HepG2 (cell line): Measurements from ENCODE around the gene P2RX7. TPM values are rescaled to one million over a fixed set of nuclear protein-coding genes. Genes with fewer than 3 reads are reported as not detected.

Experiments
- ATAC-seq: fragments of 200-7000 bp; cut with Tn5 transposase; 3 replicates; pipeline ENCODE4 v1.9.1; 2020; ENCODE audit warnings: mild to moderate bottlenecking, moderate library complexity
- BruUV-seq: library from RNA; stranded (reverse); fragments of 400-500 nt; replicated peaks from 2 replicates; lab custom pipeline; 2021; lab: Mats Ljungman, UMichigan
- CTCF ChIA-PET: fragments of 300-600 bp; formaldehyde crosslinking; extraction: SDS; loops from one replicate; lab custom pipeline; 2021; ENCODE audit warnings: low total read pairs, inconsistent platforms, low intra/inter-chr PET ratio; lab: Yijun Ruan, JAX
- POLR2A ChIA-PET: fragments of 350-600 bp; sonication (Branson Sonifier 250); formaldehyde crosslinking; loops from one replicate; lab custom pipeline; 2020; ENCODE audit warnings: antibody characterized with exemption, inconsistent platforms; lab: Yijun Ruan, JAX
- DNase-seq: peaks from one replicate; pipeline ENCODE4 v3.0.0-alpha.2; 2015; ENCODE audit warnings: low spot score
- FAIRE-seq: peaks from 3 replicates; lab custom pipeline; 2011; peaks lifted over from hg19 to GRCh38; lab: Jason Lieb, UNC
- H2AFZ ChIP-seq: one replicate; pipeline ENCODE4 v1.6.1; 2011; ENCODE audit warnings: low read length, inconsistent platforms
- H3K27ac ChIP-seq: fragments of 300-600 bp; 3 replicates; pipeline ENCODE4 v1.8.0; 2011; ENCODE audit warnings: mixed run types, mild to moderate bottlenecking, mixed read lengths, low read length, inconsistent platforms; ENCODE audit not compliant: insufficient read depth; ENCODE audit errors: extremely low read length
- H3K27me3 ChIP-seq, 2 experiments: fragments of 200-600 bp in 1 of 2; 2 replicates in 1 of 2; 3 replicates in 1 of 2; pipeline versions ENCODE4 v1.6.0 to v1.8.0; 2011; ENCODE audit warnings: low read length in 2 of 2, mild to moderate bottlenecking in 2 of 2, moderate library complexity in 2 of 2, inconsistent platforms in 1 of 2; ENCODE audit not compliant: insufficient read depth in 2 of 2, control insufficient read depth in 1 of 2
- H3K36me3 ChIP-seq, 2 experiments: fragments of 200-600 bp in 1 of 2; replicated peaks in 1 of 2; 2 replicates in 1 of 2; 3 replicates in 1 of 2; pipeline versions ENCODE4 v1.5.1 to v1.8.0; 2011; ENCODE audit warnings: low read length in 2 of 2, inconsistent platforms in 1 of 2; ENCODE audit not compliant: insufficient read depth in 2 of 2, control insufficient read depth in 1 of 2
- H3K4me1 ChIP-seq: 2 replicates; pipeline ENCODE4 v1.5.1; 2012; ENCODE audit warnings: low read length, inconsistent platforms; ENCODE audit not compliant: insufficient read depth
- H3K4me2 ChIP-seq: 2 replicates; pipeline ENCODE4 v1.6.0; 2011; ENCODE audit warnings: low read depth, low read length, inconsistent platforms
- H3K4me3 ChIP-seq, 3 experiments: fragments of 200-600 bp in 1 of 3; sonication (generic), shearing (Covaris generic) in 1 of 3; replicated peaks in 1 of 3; 2 replicates each; pipeline ENCODE4 v1.5.1; 2011 to 2016; ENCODE audit warnings: low read length in 3 of 3, inconsistent platforms in 2 of 3, low read depth in 2 of 3, mild to moderate bottlenecking in 2 of 3, control low read depth in 1 of 3, mixed read lengths in 1 of 3; ENCODE audit not compliant: insufficient read depth in 1 of 3
- H3K79me2 ChIP-seq: one replicate; pipeline ENCODE4 v1.6.1; 2011; ENCODE audit warnings: low read length, inconsistent platforms; ENCODE audit not compliant: insufficient read depth
- H3K9ac ChIP-seq: 2 replicates; pipeline ENCODE4 v1.6.0; 2011; ENCODE audit warnings: mild to moderate bottlenecking, low read depth, low read length, inconsistent platforms; ENCODE audit not compliant: insufficient read depth
- H3K9me3 ChIP-seq: 2 replicates; pipeline ENCODE4 v1.5.1; 2012; ENCODE audit warnings: mild to moderate bottlenecking, low read length
- H4K20me1 ChIP-seq: 2 replicates; pipeline ENCODE4 v1.6.0; 2011; ENCODE audit warnings: inconsistent platforms, mild to moderate bottlenecking, low read length, moderate library complexity; ENCODE audit not compliant: insufficient read depth
- FOXP1 ChIP-seq, 2 experiments: fragments of 450-650 bp in 1 of 2; IDR thresholded peaks; 2 replicates each; pipeline ENCODE4 v1.6.1; 2017 to 2018; ENCODE audit warnings: antibody characterized with exemption in 1 of 2
- GPN1 ChIP-seq: sonication (generic); formaldehyde crosslinking; IDR thresholded peaks from 2 replicates; pipeline ENCODE4 v1.5.1; 2020; ENCODE audit warnings: missing genetic modification reagents, borderline replicate concordance
- GTF2F1 ChIP-seq: fragments of 150-350 bp; IDR thresholded peaks from 2 replicates; pipeline ENCODE4 v1.6.1; 2014; ENCODE audit warnings: low read length
- HDAC2 ChIP-seq: sonication (generic); formaldehyde crosslinking; IDR thresholded peaks from 2 replicates; pipeline ENCODE4 v1.4.0; 2020; ENCODE audit warnings: missing genetic modification reagents
- HMG20B ChIP-seq: conservative IDR thresholded peaks from 2 replicates; pipeline ENCODE4 v1.6.1; 2016; ENCODE audit warnings: missing genetic modification reagents, missing compliant biosample characterization
- MAF1 ChIP-seq: sonication (generic); formaldehyde crosslinking; IDR thresholded peaks from 2 replicates; pipeline ENCODE4 v1.5.0; 2020; ENCODE audit warnings: missing genetic modification reagents, borderline replicate concordance
- NCOR1 ChIP-seq: fragments of 200-600 bp; sonication (generic); IDR thresholded peaks from 2 replicates; pipeline ENCODE4 v1.7.0; 2017; ENCODE audit warnings: antibody characterized with exemption, low read length, borderline replicate concordance
- NPAS2 ChIP-seq: sonication (generic); formaldehyde crosslinking; IDR thresholded peaks from 2 replicates; pipeline ENCODE4 v1.8.0; 2022; ENCODE audit warnings: mild to moderate bottlenecking, missing genetic modification reagents, borderline replicate concordance
- REPIN1 ChIP-seq: sonication (generic); formaldehyde crosslinking; IDR thresholded peaks from 2 replicates; pipeline ENCODE4 v1.8.0; 2022; ENCODE audit warnings: missing genetic modification reagents, low read depth, mild to moderate bottlenecking, borderline replicate concordance
- SMARCC2 ChIP-seq: fragments of 450-650 bp; IDR thresholded peaks from 2 replicates; pipeline ENCODE4 v1.6.1; 2017; ENCODE audit warnings: antibody characterized with exemption, mild to moderate bottlenecking
- ZBTB7B ChIP-seq: sonication (generic); formaldehyde crosslinking; IDR thresholded peaks from 2 replicates; pipeline ENCODE4 v1.4.0; 2020; ENCODE audit warnings: missing genetic modification reagents
- ZFP82 ChIP-seq: sonication (generic); formaldehyde crosslinking; IDR thresholded peaks from 2 replicates; pipeline ENCODE4 v1.5.1; 2020; ENCODE audit warnings: mild to moderate bottlenecking, missing genetic modification reagents, borderline replicate concordance
- ZNF446 ChIP-seq: sonication (generic); formaldehyde crosslinking; IDR thresholded peaks from 2 replicates; pipeline ENCODE4 v1.5.0; 2020; ENCODE audit warnings: mild to moderate bottlenecking, missing genetic modification reagents
- ZNF562 ChIP-seq: sonication (generic); formaldehyde crosslinking; IDR thresholded peaks from 2 replicates; pipeline ENCODE4 v1.8.0; 2022; ENCODE audit warnings: missing genetic modification reagents, borderline replicate concordance
- ZNF652 ChIP-seq: IDR thresholded peaks from 2 replicates; pipeline ENCODE4 v1.6.1; 2016; ENCODE audit warnings: low read depth, borderline replicate concordance
- ZNF687 ChIP-seq: sonication (generic); formaldehyde crosslinking; IDR thresholded peaks from 2 replicates; pipeline ENCODE4 v1.5.1; 2020; ENCODE audit warnings: mild to moderate bottlenecking, missing genetic modification reagents, moderate library complexity
- ZNF746 ChIP-seq: sonication (generic); formaldehyde crosslinking; IDR thresholded peaks from 2 replicates; pipeline ENCODE4 v1.8.0; 2022; ENCODE audit warnings: mild to moderate bottlenecking, missing genetic modification reagents
- ZNF775 ChIP-seq: sonication (generic); formaldehyde crosslinking; IDR thresholded peaks from 2 replicates; pipeline ENCODE4 v1.4.0; 2020; ENCODE audit warnings: missing genetic modification reagents, mild to moderate bottlenecking, moderate library complexity, borderline replicate concordance
- WGBS: methylation state at CpG from one replicate; pipeline ENCODE4 v1.1.6; 2017; ENCODE audit warnings: low lambda C conversion rate; 5-methylcytosine and 5-hydroxymethylcytosine counted together
- in situ Hi-C: cut with HindIII; loops from 2 replicates; pipeline ENCODE4 v1.10.0; 2017; ENCODE audit warnings: low pct_unique_long_range_greater_than_20kb; ENCODE audit not compliant: extremely low pct_ligation_motif_present
- intact Hi-C: fragments of 100-400 bp; cut with micrococcal nuclease; formaldehyde crosslinking; loops from one replicate; pipeline ENCODE4 v1.10.0; 2022; ENCODE audit not compliant: unreplicated experiment
- polyA plus RNA-seq, 8 experiments: library from polyadenylated mRNA; depleted of rRNA in 3 of 8; stranded (reverse) in 7 of 8; unstranded in 1 of 8; fragments of >200 nt; fragmentation: Illumina TruSeq in 4 of 8; extraction: Trizol in 4 of 8; gene quantifications; 2 replicates each; pipeline versions ENCODE4 v1.2.1 to v1.2.3, GENCODE V29; 2011 to 2016; ENCODE audit warnings: low read depth in 4 of 8, missing spikeins in 1 of 8, mixed read lengths in 1 of 8; ENCODE audit not compliant: insufficient read depth in 1 of 8
- total RNA-seq, 5 experiments: library from RNA; depleted of rRNA; stranded (reverse); fragments of >200 nt; fragmentation: Illumina TruSeq; extraction: Trizol; gene quantifications; 2 replicates each; pipeline ENCODE4 v1.2.3, GENCODE V29; 2016; ENCODE audit warnings: low read depth in 1 of 5
- TF ChIP-seq, protein P1 (sequence below): sonication (generic); formaldehyde crosslinking; IDR thresholded peaks from 2 replicates; pipeline ENCODE4 v1.4.0; 2020; ENCODE audit warnings: mild to moderate bottlenecking, missing genetic modification reagents
- TF ChIP-seq, protein P2 (sequence below): sonication (generic); formaldehyde crosslinking; IDR thresholded peaks from 2 replicates; pipeline ENCODE4 v1.4.0; 2020; ENCODE audit warnings: missing genetic modification reagents

The P2RX7 gene
- total and polyA plus RNA-seq, 2 of the 13 experiments (the other 11 are each of a cell fraction or from before 2014, with no cell fraction given): 0.13 to 0.73 TPM

DNA sequence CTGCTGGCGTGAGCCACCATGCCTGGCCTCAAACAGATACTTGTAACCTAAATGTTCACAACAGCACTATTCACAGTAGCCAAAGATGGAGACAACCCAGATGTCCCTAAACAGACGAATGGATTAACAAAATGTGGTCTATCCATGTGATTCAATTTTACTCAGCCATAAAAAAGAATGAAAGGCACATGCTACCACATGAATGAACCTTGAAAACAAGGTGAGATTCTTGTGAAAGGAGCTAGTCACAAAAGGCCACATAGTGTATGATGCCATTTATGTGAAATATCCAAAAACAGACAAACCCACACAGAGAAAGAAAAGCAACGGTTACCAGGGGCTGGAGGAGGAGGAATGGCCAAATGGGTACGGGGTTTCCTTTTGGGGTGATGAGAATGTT is 19.6 kb upstream of the P2RX7 start:
- Histone ChIP-seq H3K9me3 (no peaks in the 10 kb centered on the region), H3K9ac (no peak overlapping the region), H3K4me3 (no peak overlapping the region), H3K4me1 (peaks cover 39% of the 10 kb centered on the region), H3K27ac (no peak overlapping the region), H3K36me3 (no peaks in the 10 kb centered on the region), H3K27me3 (no peaks in the 10 kb centered on the region), H3K4me2 (no peak overlapping the region), H3K79me2 (no peaks in the 10 kb centered on the region), H2AFZ (no peak overlapping the region), H4K20me1 (no peaks in the 10 kb centered on the region)
- no TSS peak for BruUV-seq
- TF ChIP-seq ZNF562 (no peak), FOXP1 (IDR thresholded peaks at IDR 0.05) (no peak), FOXP1 (CRISPR knock-in tag; IDR thresholded peaks at IDR 0.05) (no peak), REPIN1 (CRISPR knock-in tag) (no peak), HMG20B (CRISPR knock-in tag) (no peak), GTF2F1 (no peak), SMARCC2 (no peak), ZNF775 (CRISPR knock-in tag) (no peak), MAF1 (CRISPR knock-in tag) (no peak), ZNF687 (CRISPR knock-in tag) (no peak), ZFP82 (CRISPR knock-in tag) (no peak), ZNF652 (CRISPR knock-in tag) (no peak), NCOR1 (no peak), ZBTB7B (CRISPR knock-in tag) (no peak), ZNF446 (CRISPR knock-in tag) (no peak), ZNF746 (CRISPR knock-in tag) (no peak), HDAC2 (CRISPR knock-in tag) (no peak), GPN1 (CRISPR knock-in tag) (no peak), NPAS2 (CRISPR knock-in tag) (no peak)
- TF ChIP-seq, protein P1, sequence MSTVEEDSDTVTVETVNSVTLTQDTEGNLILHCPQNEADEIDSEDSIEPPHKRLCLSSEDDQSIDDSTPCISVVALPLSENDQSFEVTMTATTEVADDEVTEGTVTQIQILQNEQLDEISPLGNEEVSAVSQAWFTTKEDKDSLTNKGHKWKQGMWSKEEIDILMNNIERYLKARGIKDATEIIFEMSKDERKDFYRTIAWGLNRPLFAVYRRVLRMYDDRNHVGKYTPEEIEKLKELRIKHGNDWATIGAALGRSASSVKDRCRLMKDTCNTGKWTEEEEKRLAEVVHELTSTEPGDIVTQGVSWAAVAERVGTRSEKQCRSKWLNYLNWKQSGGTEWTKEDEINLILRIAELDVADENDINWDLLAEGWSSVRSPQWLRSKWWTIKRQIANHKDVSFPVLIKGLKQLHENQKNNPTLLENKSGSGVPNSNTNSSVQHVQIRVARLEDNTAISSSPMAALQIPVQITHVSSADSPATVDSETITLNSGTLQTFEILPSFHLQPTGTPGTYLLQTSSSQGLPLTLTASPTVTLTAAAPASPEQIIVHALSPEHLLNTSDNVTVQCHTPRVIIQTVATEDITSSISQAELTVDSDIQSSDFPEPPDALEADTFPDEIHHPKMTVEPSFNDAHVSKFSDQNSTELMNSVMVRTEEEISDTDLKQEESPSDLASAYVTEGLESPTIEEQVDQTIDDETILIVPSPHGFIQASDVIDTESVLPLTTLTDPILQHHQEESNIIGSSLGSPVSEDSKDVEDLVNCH (CRISPR knock-in tag): no peak
- TF ChIP-seq, protein P2, sequence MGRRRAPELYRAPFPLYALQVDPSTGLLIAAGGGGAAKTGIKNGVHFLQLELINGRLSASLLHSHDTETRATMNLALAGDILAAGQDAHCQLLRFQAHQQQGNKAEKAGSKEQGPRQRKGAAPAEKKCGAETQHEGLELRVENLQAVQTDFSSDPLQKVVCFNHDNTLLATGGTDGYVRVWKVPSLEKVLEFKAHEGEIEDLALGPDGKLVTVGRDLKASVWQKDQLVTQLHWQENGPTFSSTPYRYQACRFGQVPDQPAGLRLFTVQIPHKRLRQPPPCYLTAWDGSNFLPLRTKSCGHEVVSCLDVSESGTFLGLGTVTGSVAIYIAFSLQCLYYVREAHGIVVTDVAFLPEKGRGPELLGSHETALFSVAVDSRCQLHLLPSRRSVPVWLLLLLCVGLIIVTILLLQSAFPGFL: no peak
- DNase-seq (no peak), ATAC-seq (no peak), FAIRE-seq (no peak)
- ChIA-PET CTCF (no interaction called here), POLR2A (no interaction called here)
- 27% methylated on average over 4 of the region's 4 CpGs for WGBS
- intact Hi-C loops: loop anchor here (10.0 kb wide), 1 partner anchor 102 kb away; the partner anchor contains the start of gene P2RX4
- in situ Hi-C loops: no loop called here
